Aorta (tissue), 5 donors: ENCODE measurements around the gene IDE. TPM values are rescaled to one million over a fixed set of nuclear protein-coding genes. Genes with fewer than 3 reads are reported as not detected.

Experiments used
- ATAC-seq: fragments of 200-7000 bp; cut with Tn5 transposase; one replicate; pipeline ENCODE4 v1.9.1; 2022; ENCODE audit warnings: moderate library complexity; ENCODE audit not compliant: low FRiP score
- DNase-seq, 2 donors: peaks; one replicate each; pipeline ENCODE4 v3.0.0-alpha.2; 2020
- H3K27ac ChIP-seq, 2 donors: one replicate each; pipeline ENCODE4 v1.5.1; 2013; ENCODE audit warnings: low read length in 2 of 2, mild to moderate bottlenecking in 2 of 2, moderate library complexity in 2 of 2, control low read depth in 1 of 2, inconsistent platforms in 1 of 2, low read depth in 1 of 2
- H3K27me3 ChIP-seq, 2 donors: one replicate each; pipeline ENCODE4 v1.6.1; 2013; ENCODE audit warnings: control low read depth in 1 of 2, low read length in 1 of 2, mild to moderate bottlenecking in 1 of 2, moderate library complexity in 1 of 2; ENCODE audit not compliant: insufficient read depth in 2 of 2, control insufficient read depth in 1 of 2
- H3K36me3 ChIP-seq, 2 donors: one replicate each; pipeline ENCODE4 v1.6.1; 2013; ENCODE audit warnings: control low read depth in 1 of 2, low read length in 1 of 2, mild to moderate bottlenecking in 1 of 2; ENCODE audit not compliant: insufficient read depth in 2 of 2, control insufficient read depth in 1 of 2
- H3K4me1 ChIP-seq, 2 donors: one replicate each; pipeline ENCODE4 v1.6.1; 2013; ENCODE audit warnings: low read length in 2 of 2, control low read depth in 1 of 2, mild to moderate bottlenecking in 1 of 2, moderate library complexity in 1 of 2; ENCODE audit not compliant: insufficient read depth in 2 of 2, control insufficient read depth in 1 of 2
- H3K4me3 ChIP-seq, 2 donors: one replicate each; pipeline ENCODE4 v1.5.1; 2013; ENCODE audit warnings: low read length in 2 of 2, control low read depth in 1 of 2, mild to moderate bottlenecking in 1 of 2
- H3K9me3 ChIP-seq: one replicate; pipeline ENCODE4 v1.6.1; 2013; ENCODE audit warnings: mild to moderate bottlenecking, low read length; ENCODE audit not compliant: control insufficient read depth
- WGBS, 2 donors: extraction: QIAGEN DNeasy Blood & Tissue Kit; methylation state at CpG; one replicate each; pipeline ENCODE4 v1.1.7; 2013; 5-methylcytosine and 5-hydroxymethylcytosine counted together
- intact Hi-C, 2 donors: fragments of 100-400 bp; cut with DNase I; formaldehyde crosslinking; loops; one replicate each; pipeline versions ENCODE4 v1.14.2 to v1.15.0; 2022
- polyA plus RNA-seq, 2 donors: library from polyadenylated mRNA; stranded (reverse); fragments of 200-250 nt; gene quantifications; one replicate each; pipeline ENCODE4 v1.2.3, GENCODE V29; 2013
- total RNA-seq, 2 donors: library from RNA; stranded (reverse); fragmentation: NEBNext Ultra II Directional; extraction: Animal tissue kit (Norgen Biotek cat#: 25700); gene quantifications; one replicate each; pipeline ENCODE4 v1.2.1, GENCODE V29; 2021
- donor health status: healthy with polysubstance abuse.
- donor health status: Bipolar disorder and iron deficiency.
- donor health status: DM: no; HTN: no; CAD: no.
- donor health status: DM: no; HTN: no; CAD: no.
- donor health status: DM: yes; HTN: yes; CAD: no.

Gene IDE
- total and polyA plus RNA-seq, 4 donors, result 8.8 to 42.3 (median 21.0) TPM

DNA sequence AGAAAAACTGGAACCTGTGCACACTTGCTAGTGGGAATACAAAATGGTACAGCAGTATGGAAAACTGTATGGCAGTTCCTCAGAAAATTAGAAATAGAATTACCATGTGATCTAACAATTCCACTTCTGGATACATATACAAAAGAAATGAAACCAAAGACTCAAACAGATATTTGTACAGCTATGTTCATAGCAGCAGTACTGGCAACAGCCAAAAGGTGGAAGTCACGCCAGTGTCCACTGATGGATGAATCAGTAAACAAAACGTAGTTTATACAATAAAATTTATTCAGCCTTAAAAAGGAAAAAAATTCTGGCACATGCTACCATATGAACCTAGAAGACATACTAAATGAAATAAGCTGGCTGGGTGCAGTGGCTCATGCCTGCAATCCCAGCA, 23.0 kb downstream of the IDE start:
- intact Hi-C loops, result no loop called here
- Histone ChIP-seq H3K27me3 (peaks cover 0 to 2% of the 10 kb centered on the region in 2 donors), H3K4me3 (no peak overlapping the region), H3K9me3 (peaks cover 3% of the 10 kb centered on the region), H3K4me1 (no peaks in the 10 kb centered on the region), H3K27ac (no peak overlapping the region), H3K36me3 (peaks cover 3 to 4% of the 10 kb centered on the region in 2 donors)
- WGBS, 2 donors, result 67 to 98% methylated on average over 2 of the region's 2 CpGs
- DNase-seq, result no peak
- ATAC-seq, result no peak

DNA sequence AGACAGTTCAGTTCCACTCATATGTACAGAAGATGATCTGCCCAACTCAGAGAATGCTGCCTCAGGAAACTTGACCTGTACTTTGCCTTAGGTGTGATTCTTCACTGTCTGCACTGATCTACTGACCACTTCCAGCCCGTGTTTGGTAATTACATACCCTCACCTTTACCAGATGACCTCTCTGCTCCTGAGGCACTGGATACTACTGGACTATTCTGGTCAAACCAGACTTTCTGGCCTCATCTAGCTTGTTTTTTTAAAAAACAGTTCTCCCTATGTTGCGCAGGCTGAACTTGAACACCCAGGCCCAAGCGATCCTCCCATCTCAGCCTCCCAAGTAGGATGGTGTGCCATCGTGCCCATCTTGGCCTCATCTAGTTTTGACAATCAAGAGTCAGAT, 26.2 kb downstream of the IDE start:
- 95 to 96% methylated on average over 4 of the region's 4 CpGs for WGBS, 2 donors
- intact Hi-C loops, result no loop called here

DNA sequence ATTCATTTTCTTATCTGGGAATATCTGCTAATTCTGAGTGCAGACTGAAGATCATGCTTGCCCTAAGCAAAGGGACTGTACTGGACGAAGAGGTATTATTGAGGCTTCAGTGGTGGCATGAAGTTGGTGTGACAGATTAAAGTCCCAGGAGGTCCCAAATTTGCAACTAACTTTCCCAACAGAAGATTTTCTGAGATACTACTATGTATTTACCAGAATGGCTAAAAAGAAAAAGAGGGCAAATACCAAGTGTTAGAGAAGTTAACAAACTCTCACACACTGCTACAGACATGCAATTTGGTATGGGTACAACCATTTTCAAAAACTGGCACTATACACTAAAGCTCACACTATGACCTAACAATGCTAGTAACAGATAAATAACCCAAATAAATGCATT, 28.3 kb downstream of the IDE start:
- Histone ChIP-seq H3K4me1 (no peaks in the 10 kb centered on the region), H3K9me3 (no peaks in the 10 kb centered on the region), H3K4me3 (no peak overlapping the region), H3K36me3 (no peaks in the 10 kb centered on the region), H3K27ac (no peak overlapping the region), H3K27me3 (no peaks in the 10 kb centered on the region)
- intact Hi-C loops, result no loop called here
- 92 to 94% methylated on average over 1 of the region's 1 CpG for WGBS, 2 donors
- DNase-seq (no peak), ATAC-seq (no peak)

More for the DNA sequence above, 26.2 kb downstream of the IDE start:
- DNase-seq, result no peak
- Histone ChIP-seq H3K36me3 (no peaks in the 10 kb centered on the region), H3K4me3 (no peak overlapping the region), H3K27ac (no peak overlapping the region), H3K4me1 (no peaks in the 10 kb centered on the region), H3K27me3 (no peaks in the 10 kb centered on the region), H3K9me3 (no peaks in the 10 kb centered on the region)
- ATAC-seq, result no peak

DNA sequence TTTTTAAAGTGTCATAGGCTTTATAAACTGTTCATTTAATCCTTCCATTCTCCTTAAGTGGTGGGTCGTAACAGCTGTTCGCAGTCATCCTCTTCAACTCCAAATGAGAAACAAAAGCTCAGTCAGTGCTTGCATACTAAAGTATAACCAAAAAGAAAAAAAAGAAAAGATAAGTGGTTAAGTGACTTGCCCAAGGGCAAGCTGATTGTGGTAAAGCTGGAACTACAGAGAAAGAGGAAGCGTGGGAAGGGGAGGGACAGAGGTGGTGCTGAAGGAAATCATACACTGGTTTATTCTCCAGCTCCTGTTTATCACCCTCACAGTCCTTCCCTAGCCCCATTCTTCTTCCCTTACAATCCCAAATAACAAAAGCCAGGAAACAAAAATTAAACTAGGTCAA, 29.6 kb downstream of the IDE start:
- Histone ChIP-seq H3K4me1 (no peaks in the 10 kb centered on the region), H3K4me3 (no peak overlapping the region), H3K9me3 (no peaks in the 10 kb centered on the region), H3K27ac (no peak overlapping the region), H3K27me3 (no peaks in the 10 kb centered on the region), H3K36me3 (no peaks in the 10 kb centered on the region)
- ATAC-seq (no peak), DNase-seq (no peak)
- intact Hi-C loops, result no loop called here
- WGBS, 2 donors, result 63 to 94% methylated on average over 3 of the region's 3 CpGs

DNA sequence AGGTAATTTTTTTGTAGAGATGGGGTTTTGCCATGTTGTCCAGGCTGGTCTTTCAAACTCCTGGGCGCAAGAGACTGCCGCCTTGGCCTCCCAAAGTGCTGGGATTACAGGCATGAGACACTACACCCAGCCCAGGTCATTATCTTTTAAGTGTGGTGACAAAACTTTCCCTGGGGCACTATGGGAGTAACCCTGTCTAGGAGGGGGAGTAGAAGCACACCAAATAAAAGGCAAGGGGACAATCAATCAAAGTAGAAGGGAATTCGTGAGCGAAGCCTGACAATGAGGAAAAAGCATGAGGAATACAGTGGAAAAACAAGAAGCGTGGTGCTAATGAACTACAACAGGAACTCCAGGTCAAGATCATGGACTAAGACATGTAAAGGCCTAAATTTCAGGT, 31.4 kb downstream of the IDE start:
- 93 to 95% methylated on average over 5 of the region's 5 CpGs for WGBS, 2 donors
- DNase-seq, result no peak
- ATAC-seq, result no peak
- H3K4me1 ChIP-seq, result no peaks in the 10 kb centered on the region
- no peaks in the 10 kb centered on the region for H3K9me3 ChIP-seq
- intact Hi-C loops, result no loop called here
- no peaks in the 10 kb centered on the region for H3K27me3 ChIP-seq
- no peak overlapping the region for H3K4me3 ChIP-seq
- H3K36me3 ChIP-seq, result no peaks in the 10 kb centered on the region
- H3K27ac ChIP-seq, result no peak overlapping the region

DNA sequence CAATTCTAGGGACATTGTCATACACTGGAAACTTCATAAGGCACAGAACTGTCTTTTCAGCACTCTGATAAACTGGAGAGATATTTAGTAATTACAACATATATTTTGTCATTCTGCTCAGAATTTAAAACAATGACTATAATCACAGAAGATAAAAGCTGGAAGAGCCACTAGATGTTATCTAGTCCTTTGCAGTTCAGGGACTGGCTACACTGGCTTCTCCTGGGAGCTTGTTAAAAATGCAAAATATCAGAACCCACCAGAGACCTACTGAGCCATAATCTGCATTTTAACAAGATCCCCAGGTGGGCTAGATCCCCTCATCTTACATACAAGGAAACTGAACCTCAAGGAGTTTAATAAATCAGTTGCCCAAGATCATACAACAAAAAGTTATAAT, 32.3 kb downstream of the IDE start:
- H3K27me3 ChIP-seq, result no peaks in the 10 kb centered on the region
- no peaks in the 10 kb centered on the region for H3K9me3 ChIP-seq
- intact Hi-C loops, result no loop called here
- H3K4me3 ChIP-seq, result no peak overlapping the region
- H3K4me1 ChIP-seq, result no peaks in the 10 kb centered on the region
- no peaks in the 10 kb centered on the region for H3K36me3 ChIP-seq
- no peak overlapping the region for H3K27ac ChIP-seq
- ATAC-seq, result no peak
- no peak for DNase-seq

DNA sequence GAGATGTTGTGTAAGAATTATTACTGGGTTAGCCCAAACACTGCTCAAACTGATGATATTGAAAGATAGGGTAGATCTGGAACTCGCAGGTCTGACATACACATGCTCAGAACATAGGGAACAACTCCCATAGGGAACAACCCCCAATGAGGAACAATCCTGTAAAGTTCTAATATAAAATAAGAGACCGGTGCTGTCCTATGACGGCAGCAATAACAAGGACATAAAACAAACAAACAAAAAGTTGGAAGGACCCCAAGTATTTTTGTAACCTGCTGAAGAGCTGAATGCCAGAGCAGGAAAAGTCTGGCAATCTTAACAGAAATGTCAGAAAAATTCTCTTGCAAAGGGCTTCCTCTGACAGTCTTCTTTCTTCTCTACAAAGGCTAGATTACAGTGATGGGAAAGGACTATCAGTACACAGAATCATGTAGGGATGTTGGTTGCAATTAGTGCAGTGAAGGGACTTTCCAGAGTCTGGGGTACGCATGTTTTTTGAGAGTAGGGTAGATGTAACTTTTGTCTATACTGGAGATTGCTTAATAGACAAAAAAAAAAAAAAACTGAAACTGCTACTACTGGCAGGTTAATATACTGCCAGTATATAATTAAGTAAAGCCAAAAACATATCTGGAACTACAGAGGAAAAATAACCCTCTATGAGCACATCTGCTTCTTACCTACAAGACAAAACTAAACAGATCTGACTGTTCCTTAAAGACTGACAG, 35.5 kb downstream of the IDE start:
- WGBS, 2 donors, result 66% methylated on average over 4 of the region's 4 CpGs
- H3K9me3 ChIP-seq, result no peaks in the 10 kb centered on the region
- no peak overlapping the region for H3K27ac ChIP-seq
- no peak for ATAC-seq
- no peaks in the 10 kb centered on the region for H3K36me3 ChIP-seq
- H3K4me3 ChIP-seq, result no peak overlapping the region
- no peaks in the 10 kb centered on the region for H3K27me3 ChIP-seq
- no peak for DNase-seq
- H3K4me1 ChIP-seq, result no peaks in the 10 kb centered on the region
- intact Hi-C loops, result no loop called here

DNA sequence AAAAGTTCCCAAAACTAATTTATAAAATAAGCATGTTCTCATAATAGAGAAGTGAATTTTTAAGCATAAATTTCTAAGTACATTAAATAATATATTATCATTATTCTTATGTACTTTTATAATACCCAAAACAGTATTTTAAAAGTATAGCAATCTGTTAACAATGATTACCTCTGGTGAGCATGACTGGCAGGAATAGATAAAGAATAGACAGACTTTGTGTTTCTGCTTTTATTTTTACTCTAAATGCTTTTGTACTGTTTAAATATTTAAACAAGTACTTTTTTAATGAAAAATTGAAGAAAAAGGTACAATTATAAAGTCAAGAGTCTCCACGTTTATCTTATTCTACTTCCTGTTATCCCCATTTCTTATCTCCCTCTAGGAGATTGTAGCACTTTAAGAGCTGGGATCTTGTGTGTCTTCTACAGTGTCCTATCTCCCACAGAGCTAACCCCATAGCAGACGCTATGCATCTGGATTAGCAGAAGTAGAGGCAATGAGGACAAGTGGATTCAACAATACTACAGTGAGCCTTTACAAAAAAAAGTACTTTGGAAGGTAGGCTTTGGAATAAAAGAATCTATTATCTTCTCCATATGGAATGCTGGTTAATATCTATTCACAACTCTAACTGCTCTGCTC, 42.9 kb downstream of the IDE start:
- peaks cover 0 to 4% of the 10 kb centered on the region in 2 donors for H3K36me3 ChIP-seq
- 75 to 77% methylated on average over 2 of the region's 2 CpGs for WGBS, 2 donors
- H3K27me3 ChIP-seq, result no peaks in the 10 kb centered on the region
- intact Hi-C loops, result no loop called here
- no peak for DNase-seq
- no peak overlapping the region for H3K4me3 ChIP-seq
- no peaks in the 10 kb centered on the region for H3K9me3 ChIP-seq
- no peak for ATAC-seq
- H3K27ac ChIP-seq, result no peak overlapping the region
- no peaks in the 10 kb centered on the region for H3K4me1 ChIP-seq

DNA sequence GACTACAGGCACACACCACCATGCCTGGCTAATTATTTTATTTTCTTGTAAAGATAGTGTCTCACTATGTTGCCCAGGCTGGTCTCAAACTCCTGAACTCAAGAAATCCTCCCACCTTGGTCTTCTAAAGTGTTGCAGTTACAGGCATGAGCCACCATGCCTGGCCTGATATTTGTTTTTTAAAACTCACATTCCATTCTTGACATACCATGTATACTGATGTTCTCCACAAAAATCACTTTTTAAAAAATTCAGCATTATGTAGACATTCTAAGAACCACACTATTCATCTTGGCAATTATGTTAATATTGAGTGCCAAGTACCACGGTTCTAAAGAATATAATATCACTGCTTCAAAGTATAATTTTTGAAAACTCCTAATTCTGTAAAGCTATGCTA, 43.5 kb downstream of the IDE start:
- Histone ChIP-seq H3K4me1 (no peaks in the 10 kb centered on the region), H3K36me3 (peaks cover 0 to 4% of the 10 kb centered on the region in 2 donors), H3K9me3 (no peaks in the 10 kb centered on the region), H3K4me3 (no peak overlapping the region), H3K27ac (no peak overlapping the region), H3K27me3 (no peaks in the 10 kb centered on the region)
- ATAC-seq, result no peak
- no peak for DNase-seq
- intact Hi-C loops, result no loop called here
- 12 to 21% methylated on average over 1 of the region's 1 CpG for WGBS, 2 donors
